ENCODE data around the gene MUC6. TPM values are rescaled to one million over a fixed set of nuclear protein-coding genes. Genes with fewer than 3 reads are reported as not detected.

Gene MUC6
- total and polyA plus RNA-seq, 3 donors from 2014 or later = 0.16 to 1.5 (median 0.19) TPM

GRCh38 chr11:1028291-1028540 is 8.3 kb downstream of the MUC6 start:
- H3K4me1 ChIP-seq = no peaks in the 10 kb centered on the region
- 80 to 89% methylated on average over 1 to 17 of the region's 17 CpGs for WGBS, 2 donors
- H3K4me3 ChIP-seq = no peak overlapping the region
- no peaks in the 10 kb centered on the region for H3K9me3 ChIP-seq
- intact Hi-C loops (cut with DNase I; ENCODE audit: low total_unique reads) = no loop called here
- DNase-seq = no peak
- no peak for TF ChIP-seq CTCF (IDR thresholded peaks at IDR 0.05)
- TF ChIP-seq POLR2A (IDR thresholded peaks at IDR 0.05) = no peak
- no peaks in the 10 kb centered on the region for H3K36me3 ChIP-seq (ENCODE audit: low read depth, missing control alignments)
- no peaks in the 10 kb centered on the region for H3K27me3 ChIP-seq
- no peak overlapping the region for H3K27ac ChIP-seq

GRCh38 chr11:1027483-1028290 is 8.8 kb downstream of the MUC6 start:
- H3K4me1 ChIP-seq = no peaks in the 10 kb centered on the region
- intact Hi-C loops (cut with DNase I; ENCODE audit: low total_unique reads) = no loop called here
- no peak for DNase-seq
- H3K9me3 ChIP-seq = no peaks in the 10 kb centered on the region
- no peaks in the 10 kb centered on the region for H3K27me3 ChIP-seq
- no peak overlapping the region for H3K27ac ChIP-seq
- WGBS, 2 donors = 93 to 96% methylated on average over 15 to 29 of the region's 36 CpGs
- H3K4me3 ChIP-seq = no peak overlapping the region
- no peaks in the 10 kb centered on the region for H3K36me3 ChIP-seq (ENCODE audit: low read depth, missing control alignments)
- TF ChIP-seq POLR2A (IDR thresholded peaks at IDR 0.05) (no peak), CTCF (IDR thresholded peaks at IDR 0.05) (no peak)

- Histone ChIP-seq H3K36me3 (ENCODE audit: low read depth, missing control alignments) (no peaks in the 10 kb centered on the region), H3K27ac (no peak overlapping the region), H3K27me3 (no peaks in the 10 kb centered on the region), H3K4me3 (no peak overlapping the region), H3K9me3 (no peaks in the 10 kb centered on the region), H3K4me1 (no peaks in the 10 kb centered on the region)
- WGBS, 2 donors = 84 to 90% methylated on average over 9 to 43 of the region's 46 CpGs
- intact Hi-C loops (cut with DNase I; ENCODE audit: low total_unique reads) = no loop called here
- TF ChIP-seq POLR2A (IDR thresholded peaks at IDR 0.05) (no peak), CTCF (IDR thresholded peaks at IDR 0.05) (no peak)
- no peak for DNase-seq
These were observed 9.7 kb downstream of the MUC6 start for GRCh38 chr11:1026641-1027482.

- H3K4me1 ChIP-seq = no peaks in the 10 kb centered on the region
- intact Hi-C loops (cut with DNase I; ENCODE audit: low total_unique reads) = no loop called here
- 92% methylated on average over 14 of the region's 14 CpGs; no CpG with 5 or more reads in 1 of the 2 donors for WGBS, 2 donors
- H3K4me3 ChIP-seq = no peak overlapping the region
- no peak overlapping the region for H3K27ac ChIP-seq
- no peaks in the 10 kb centered on the region for H3K27me3 ChIP-seq
- no peaks in the 10 kb centered on the region for H3K9me3 ChIP-seq
- TF ChIP-seq CTCF (IDR thresholded peaks at IDR 0.05) = no peak
- no peak for TF ChIP-seq POLR2A (IDR thresholded peaks at IDR 0.05)
- H3K36me3 ChIP-seq (ENCODE audit: low read depth, missing control alignments) = no peaks in the 10 kb centered on the region
- no peak for DNase-seq
These were observed 10.4 kb downstream of the MUC6 start for GRCh38 chr11:1026163-1026450.

Measured in testis (tissue), 3 donors.